Caco-2 (cell line): ENCODE measurements around the gene TP53I3. TPM values are rescaled to one million over a fixed set of nuclear protein-coding genes. Genes with fewer than 3 reads are reported as not detected.

Experiments used
- BruUV-seq: library from RNA; stranded (reverse); fragments of 400-500 nt; replicated peaks from 2 replicates; lab custom pipeline; 2021; lab: Mats Ljungman, UMichigan
- CTCF ChIA-PET: fragments of 300-600 bp; sonication (Branson Sonifier 250); formaldehyde crosslinking; loops from one replicate; lab custom pipeline; 2022; ENCODE audit warnings: antibody characterized with exemption; lab: Charles Lee
- POLR2A ChIA-PET: fragments of 300-600 bp; sonication (Branson Sonifier 250); formaldehyde crosslinking; loops from one replicate; lab custom pipeline; 2022; ENCODE audit warnings: antibody characterized with exemption; lab: Charles Lee
- DNase-seq, 2 experiments: peaks; one replicate each; pipeline versions ENCODE4 v3.0.0 to v3.0.0-alpha.2; 2020 to 2022
- H3K27me3 ChIP-seq: replicated peaks from 2 replicates; pipeline ENCODE4 v1.6.0; 2011; ENCODE audit warnings: low read length; ENCODE audit not compliant: control insufficient read depth, insufficient read depth
- H3K36me3 ChIP-seq: 2 replicates; pipeline ENCODE4 v1.5.1; 2011; ENCODE audit warnings: low read length; ENCODE audit not compliant: control insufficient read depth, insufficient read depth
- H3K4me1 ChIP-seq: fragments of 250-450 bp; sonication (Bioruptor Pico); 2 replicates; pipeline ENCODE4 v1.5.1; 2020; ENCODE audit warnings: mild to moderate bottlenecking
- H3K4me3 ChIP-seq: 2 replicates; pipeline ENCODE4 v1.5.1; 2011; ENCODE audit warnings: low read depth, mild to moderate bottlenecking, control low read depth, low read length
- H3K9me3 ChIP-seq: fragments of 250-450 bp; sonication (Bioruptor Pico); 2 replicates; pipeline ENCODE4 v1.5.1; 2020; ENCODE audit warnings: mild to moderate bottlenecking, moderate library complexity
- H3K27ac Mint-ChIP-seq: one replicate; pipeline ENCODE4 v1.8.0; 2022; ENCODE audit warnings: mixed read lengths; ENCODE audit not compliant: unreplicated experiment
- H3K27me3 Mint-ChIP-seq: one replicate; pipeline ENCODE4 v1.8.0; 2022; ENCODE audit warnings: mixed read lengths; ENCODE audit not compliant: insufficient read depth, unreplicated experiment
- H3K36me3 Mint-ChIP-seq: one replicate; pipeline ENCODE4 v1.8.0; 2022; ENCODE audit warnings: mild to moderate bottlenecking, mixed read lengths; ENCODE audit not compliant: insufficient read depth, unreplicated experiment
- H3K4me1 Mint-ChIP-seq: one replicate; pipeline ENCODE4 v1.8.0; 2022; ENCODE audit warnings: low read depth, mixed read lengths; ENCODE audit not compliant: unreplicated experiment
- H3K4me3 Mint-ChIP-seq: one replicate; pipeline ENCODE4 v1.8.0; 2022; ENCODE audit warnings: mild to moderate bottlenecking, moderate library complexity, mixed read lengths; ENCODE audit not compliant: unreplicated experiment
- H3K9me3 Mint-ChIP-seq: one replicate; pipeline ENCODE4 v1.8.0; 2022; ENCODE audit warnings: mixed read lengths; ENCODE audit not compliant: unreplicated experiment
- CTCF ChIP-seq, 2 experiments: fragments of 200-600 bp in 1 of 2; IDR thresholded peaks; 1 replicate in 1 of 2; 2 replicates in 1 of 2; pipeline versions ENCODE4 v1.5.1 to v1.8.0; 2011 to 2022; ENCODE audit warnings: antibody characterized with exemption in 1 of 2, control low read depth in 1 of 2, inconsistent platforms in 1 of 2, low read depth in 1 of 2, low read length in 1 of 2, mild to moderate bottlenecking in 1 of 2, moderate library complexity in 1 of 2; ENCODE audit not compliant: insufficient read depth in 1 of 2, severe bottlenecking in 1 of 2, unreplicated experiment in 1 of 2
- intact Hi-C: fragments of 100-400 bp; cut with micrococcal nuclease; formaldehyde crosslinking; loops from one replicate; pipeline ENCODE4 v1.10.0; 2022; ENCODE audit not compliant: unreplicated experiment
- total RNA-seq: library from RNA; stranded (reverse); gene quantifications from 2 replicates; pipeline ENCODE4 v1.2.3, GENCODE V29; 2022

TP53I3 gene
- total RNA-seq, 1 experiment from 2014 or later, result 28.1 TPM

GRCh38 chr2:24048769-24049484 lies 35.7 kb downstream of the TP53I3 start:
- ChIA-PET POLR2A (no interaction called here), CTCF (interaction anchor here (1.6 kb wide), 1 partner anchor 28 kb away, joined by 10 read pairs; the partner anchor contains the start of gene SF3B6)
- BruUV-seq, result no TSS peak
- TF ChIP-seq CTCF (IDR thresholded peaks at IDR 0.05; ENCODE audit: insufficient read depth in 1 of 2, low read depth in 1 of 2, low read length in 1 of 2, severe bottlenecking in 1 of 2, unreplicated experiment in 1 of 2), result no peak
- Histone ChIP-seq H3K9me3 (no peaks in the 10 kb centered on the region), H3K27me3 (no peaks in the 10 kb centered on the region), H3K4me1 (peaks cover 4% of the 10 kb centered on the region; the same call in 1 of the 2 replicates), H3K36me3 (no peaks in the 10 kb centered on the region), H3K4me3 (peak overlapping the region; percentile 42)
- Mint-ChIP-seq H3K4me1 (peaks cover 7% of the 10 kb centered on the region), H3K4me3 (no peak overlapping the region), H3K27me3 (no peaks in the 10 kb centered on the region), H3K27ac (no peak overlapping the region), H3K9me3 (no peaks in the 10 kb centered on the region), H3K36me3 (no peaks in the 10 kb centered on the region)
- intact Hi-C loops, result no loop called here
- no peak for DNase-seq

GRCh38 chr2:24047703-24048033 lies 37.0 kb downstream of the TP53I3 start:
- intact Hi-C loops, result loop anchor here (1.0 kb wide), 2 partner anchors 29 to 37 kb away; partner anchors contain the start of genes SF3B6 and TP53I3
- Mint-ChIP-seq H3K4me3 (peak overlapping the region; percentile 86), H3K36me3 (no peaks in the 10 kb centered on the region), H3K27ac (peak overlapping the region; percentile 30), H3K27me3 (no peaks in the 10 kb centered on the region), H3K9me3 (no peaks in the 10 kb centered on the region), H3K4me1 (peaks cover 7% of the 10 kb centered on the region)
- H3K9me3 ChIP-seq, result no peaks in the 10 kb centered on the region
- no TSS peak for BruUV-seq
- H3K27me3 ChIP-seq, result no peaks in the 10 kb centered on the region
- no peak overlapping the region for H3K4me3 ChIP-seq
- POLR2A ChIA-PET, result interaction anchor here (0.5 to 1.7 kb wide), 13 partner anchors 15 to 750 kb away, joined by 3 to 47 read pairs (median 4); partner anchors contain the start of genes ATAD2B, SF3B6, TP53I3 and UBXN2A
- no peaks in the 10 kb centered on the region for H3K36me3 ChIP-seq
- H3K4me1 ChIP-seq, result peaks cover 4% of the 10 kb centered on the region; the same call in 1 of the 2 replicates
- no peak for DNase-seq
- CTCF ChIA-PET, result interaction anchor here (0.6 to 2.1 kb wide), 7 partner anchors 29 to 745 kb away, joined by 3 to 22 read pairs (median 3); partner anchors contain the start of genes ATAD2B, CENPO, PTRHD1 and SF3B6
- no peak for TF ChIP-seq CTCF (IDR thresholded peaks at IDR 0.05; ENCODE audit: insufficient read depth in 1 of 2, low read depth in 1 of 2, low read length in 1 of 2, severe bottlenecking in 1 of 2, unreplicated experiment in 1 of 2)

GRCh38 chr2:24046930-24047702 lies 37.5 kb downstream of the TP53I3 start, which contains the start of gene WDCP:
Gene WDCP (minus strand): TSS chr2:24047391. CDS start chr2:24039494, 7,897 bp downstream.
- no peaks in the 10 kb centered on the region for H3K9me3 Mint-ChIP-seq
- Histone ChIP-seq H3K27me3 (no peaks in the 10 kb centered on the region), H3K4me3 (peak within 1 kb of the TSS; percentile 65), H3K4me1 (peaks cover 4% of the 10 kb centered on the region; the same call in 1 of the 2 replicates), H3K9me3 (no peaks in the 10 kb centered on the region), H3K36me3 (no peaks in the 10 kb centered on the region)
- peak within 1 kb of the TSS; percentile 30 for H3K27ac Mint-ChIP-seq
- peak; percentile 96 to 98 for DNase-seq
- CTCF ChIA-PET, result interaction anchor here (0.6 to 2.1 kb wide), 6 partner anchors 29 to 135 kb away, joined by 3 to 22 read pairs (median 7); partner anchors contain the start of genes ATAD2B, SF3B6 and TP53I3
- H3K4me1 Mint-ChIP-seq, result peaks cover 7% of the 10 kb centered on the region
- TF ChIP-seq CTCF (IDR thresholded peaks at IDR 0.05; ENCODE audit: insufficient read depth in 1 of 2, low read depth in 1 of 2, low read length in 1 of 2, severe bottlenecking in 1 of 2, unreplicated experiment in 1 of 2), result no peak
- POLR2A ChIA-PET, result interaction anchor here (0.5 to 1.7 kb wide), 12 partner anchors 16 to 751 kb away, joined by 3 to 47 read pairs (median 4); partner anchors contain the start of genes ATAD2B, SF3B6, TP53I3 and UBXN2A
- no peaks in the 10 kb centered on the region for H3K36me3 Mint-ChIP-seq
- intact Hi-C loops, result loop anchor here (1.0 kb wide), 2 partner anchors 29 to 37 kb away; partner anchors contain the start of genes SF3B6 and TP53I3
- peak within 1 kb of the TSS; percentile 86 for H3K4me3 Mint-ChIP-seq
- no TSS peak for BruUV-seq
- H3K27me3 Mint-ChIP-seq, result no peaks in the 10 kb centered on the region
